Measurements from ENCODE around the gene MLH3.
"Not testable (repeated sequence)": the region's sequence is repeated elsewhere in the genome, so short reads cannot be mapped to it uniquely, and the experiment has no call there.

MLH3 gene

GRCh38 chr14:75005357-75005756 lies 45.9 kb downstream of the MLH3 start:
- DNase-seq (ENCODE audit: extremely low read depth, low read depth): no peak
- no peak for TF ChIP-seq CTCF (IDR thresholded peaks at IDR 0.05; ENCODE audit: low read depth, low read length)

GRCh38 chr14:75003250-75004027 lies 47.8 kb downstream of the MLH3 start:
- TF ChIP-seq CTCF (IDR thresholded peaks at IDR 0.05; ENCODE audit: low read depth, low read length): no peak
- no peak for DNase-seq (ENCODE audit: extremely low read depth, low read depth)

DNA sequence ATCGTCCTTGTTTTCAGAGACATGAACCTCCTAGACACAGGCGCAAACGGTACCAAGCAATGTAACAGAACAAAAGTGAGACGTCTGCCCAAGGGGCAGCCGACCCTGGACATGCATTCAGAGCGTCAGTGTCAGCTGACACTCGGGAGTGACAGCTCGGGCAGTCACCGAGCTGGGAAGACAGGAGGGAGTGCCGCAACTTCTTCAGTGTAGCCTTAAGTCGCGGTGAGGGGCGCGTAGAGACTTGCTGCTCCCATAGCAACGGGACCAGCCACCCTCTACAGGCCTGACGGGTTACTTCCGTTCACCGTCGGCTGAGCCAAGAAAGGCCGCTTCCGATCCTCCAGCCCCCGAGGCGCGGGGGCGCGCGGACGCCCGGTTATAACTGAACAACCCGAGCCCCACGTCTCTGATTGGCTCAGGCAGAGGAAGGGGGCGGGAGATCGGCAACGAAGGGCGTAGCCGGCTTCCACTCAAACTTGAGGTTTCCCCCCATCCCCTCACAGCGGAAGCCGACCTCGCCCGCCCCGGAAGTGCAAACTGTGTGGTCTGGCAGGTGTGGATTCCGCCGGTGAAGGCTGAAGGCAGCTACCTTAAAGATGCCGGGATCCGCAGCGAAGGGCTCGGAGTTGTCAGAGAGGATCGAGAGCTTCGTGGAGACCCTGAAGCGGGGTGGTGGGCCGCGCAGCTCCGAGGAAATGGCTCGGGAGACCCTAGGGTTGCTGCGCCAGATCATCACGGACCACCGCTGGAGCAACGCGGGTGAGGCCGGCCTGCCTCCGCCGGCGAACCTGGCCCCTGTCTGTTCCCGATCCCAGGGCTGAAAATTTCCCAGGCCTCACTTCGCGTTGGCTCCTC lies 48.6 kb downstream of the MLH3 start, which contains the start of gene EIF2B2:
Gene EIF2B2, plus strand, starts transcription at position 530 of the 858 bp plus-strand sequence. Its CDS starts 70 bp downstream, at position 600.
- peak; percentile 86 for DNase-seq (ENCODE audit: extremely low read depth, low read depth)
- TF ChIP-seq CTCF (IDR thresholded peaks at IDR 0.05; ENCODE audit: low read depth, low read length): no peak; the same call in 1 of the 2 replicates

GRCh38 chr14:75001899-75002298 lies 49.4 kb downstream of the MLH3 start:
- no peak for TF ChIP-seq CTCF (IDR thresholded peaks at IDR 0.05; ENCODE audit: low read depth, low read length)
- no peak for DNase-seq (ENCODE audit: extremely low read depth, low read depth)

DNA sequence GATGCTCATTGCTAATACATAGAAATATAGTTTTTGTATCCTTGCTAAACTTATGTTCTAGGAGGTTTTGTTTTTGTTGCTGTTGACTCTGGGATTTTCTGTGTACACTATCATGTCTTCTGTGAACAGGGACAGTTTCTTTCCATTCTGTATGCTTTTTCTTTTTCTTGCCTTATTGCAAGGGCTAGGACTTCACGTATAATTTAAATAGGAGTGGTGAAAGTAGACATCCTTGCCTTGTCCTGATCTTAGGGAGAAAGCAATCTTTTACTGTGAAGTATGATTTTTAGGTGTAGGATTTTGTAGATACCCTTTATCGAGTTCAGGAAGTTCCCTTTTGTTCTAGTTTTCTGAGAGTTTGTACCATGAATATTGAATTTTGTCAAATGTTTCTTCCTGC lies 50.0 kb downstream of the MLH3 start:
- no peak for DNase-seq (ENCODE audit: extremely low read depth, low read depth)
- TF ChIP-seq CTCF (IDR thresholded peaks at IDR 0.05; ENCODE audit: low read depth, low read length): no peak

GRCh38 chr14:74995781-74996180 lies 55.5 kb downstream of the MLH3 start:
- not testable (repeated sequence) for DNase-seq (ENCODE audit: extremely low read depth, low read depth)

- not testable (repeated sequence) for DNase-seq (ENCODE audit: extremely low read depth, low read depth)
Measured at GRCh38 chr14:74994182-74994581, 57.1 kb downstream of the MLH3 start.

- no peak for DNase-seq (ENCODE audit: extremely low read depth, low read depth)
- TF ChIP-seq CTCF (IDR thresholded peaks at IDR 0.05; ENCODE audit: low read depth, low read length): no peak
Measured at GRCh38 chr14:74988993-74989392, 62.3 kb downstream of the MLH3 start.

Data from AG09319 (cell line).